GM19463 (cell line): ENCODE results near the gene APOD.

Experiments
- ATAC-seq: cut with Tn5 transposase; IDR thresholded peaks from one replicate; pipeline ENCODE4 v1.9.1; 2021; ENCODE audit warnings: mild to moderate bottlenecking, moderate library complexity; ENCODE audit not compliant: unreplicated experiment

Gene APOD

DNA sequence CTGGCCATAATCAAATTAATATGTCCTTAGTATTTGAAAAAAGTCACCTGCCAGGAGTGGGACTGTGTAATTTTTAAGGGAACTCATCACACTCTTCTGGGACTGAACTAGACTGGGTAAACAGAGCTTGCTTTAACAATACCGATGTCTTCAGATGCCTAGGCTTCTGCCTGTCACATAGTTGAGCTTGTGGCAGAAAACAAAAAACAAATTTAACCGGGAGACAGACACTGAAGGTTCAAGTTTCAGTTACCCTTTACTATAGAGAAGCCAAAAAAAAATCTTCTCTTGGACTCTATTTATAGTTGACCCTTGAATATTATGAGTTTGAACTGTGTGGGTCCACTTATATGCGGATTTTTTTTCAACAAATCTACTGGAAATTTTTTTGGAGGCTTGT is 51.4 kb downstream of the APOD start:
- no peak for ATAC-seq

- ATAC-seq: no peak
Observed at GRCh38 chr3:195531683-195532082, 52.1 kb downstream of the APOD start.

DNA sequence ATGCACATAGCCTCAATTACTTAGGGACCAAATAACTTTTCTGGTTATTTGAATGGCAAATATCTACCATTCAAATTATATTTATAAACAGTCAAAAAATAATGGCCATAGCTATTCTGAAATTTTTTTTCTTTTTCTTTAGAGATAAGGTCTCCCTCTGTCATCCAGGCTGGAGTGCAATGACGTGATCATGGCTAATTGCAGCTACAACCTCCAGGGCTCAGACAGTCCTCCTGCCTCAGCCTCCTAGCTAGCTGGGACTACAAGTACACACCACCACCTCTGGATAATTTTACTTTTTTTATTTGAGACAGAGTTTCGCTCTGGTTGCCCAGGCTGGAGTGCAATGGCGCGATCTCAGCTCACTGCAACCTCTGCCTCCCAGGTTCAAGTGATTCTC is 57.2 kb downstream of the APOD start:
- no peak for ATAC-seq

DNA sequence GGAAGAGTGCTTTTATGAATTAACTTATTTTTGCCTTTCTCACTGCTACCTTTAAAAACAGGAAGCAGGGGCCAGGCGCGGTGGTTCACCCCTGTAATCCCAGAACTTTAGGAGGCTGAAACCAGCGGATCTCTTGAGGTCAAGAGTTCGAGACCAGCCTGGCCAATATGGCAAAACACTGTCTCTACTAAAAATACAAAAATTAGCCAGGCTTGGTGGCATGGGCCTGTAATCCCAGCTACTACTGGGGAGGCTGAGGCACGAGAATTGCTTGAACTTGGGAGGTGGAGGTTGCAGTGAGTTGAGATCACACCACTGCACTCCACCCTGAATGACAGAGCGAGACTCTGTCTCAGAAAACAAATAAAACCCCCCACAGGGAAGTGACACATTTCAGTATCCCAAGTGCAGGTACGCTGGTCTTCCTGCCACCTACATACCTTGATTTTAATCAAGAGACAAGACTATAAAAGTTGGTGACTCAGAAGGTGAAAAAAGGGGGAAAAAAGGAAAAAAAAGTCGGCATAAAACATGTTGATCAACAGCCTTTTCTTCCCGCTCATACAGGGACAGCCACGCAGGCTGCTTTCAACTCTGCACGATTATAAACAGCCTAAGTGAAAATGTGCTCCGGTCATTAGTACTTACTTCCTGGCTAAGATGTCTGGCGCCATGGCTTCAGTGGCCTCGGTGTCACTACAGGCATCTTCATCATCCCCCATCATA is 59.4 kb downstream of the APOD start:
- no peak for ATAC-seq

DNA sequence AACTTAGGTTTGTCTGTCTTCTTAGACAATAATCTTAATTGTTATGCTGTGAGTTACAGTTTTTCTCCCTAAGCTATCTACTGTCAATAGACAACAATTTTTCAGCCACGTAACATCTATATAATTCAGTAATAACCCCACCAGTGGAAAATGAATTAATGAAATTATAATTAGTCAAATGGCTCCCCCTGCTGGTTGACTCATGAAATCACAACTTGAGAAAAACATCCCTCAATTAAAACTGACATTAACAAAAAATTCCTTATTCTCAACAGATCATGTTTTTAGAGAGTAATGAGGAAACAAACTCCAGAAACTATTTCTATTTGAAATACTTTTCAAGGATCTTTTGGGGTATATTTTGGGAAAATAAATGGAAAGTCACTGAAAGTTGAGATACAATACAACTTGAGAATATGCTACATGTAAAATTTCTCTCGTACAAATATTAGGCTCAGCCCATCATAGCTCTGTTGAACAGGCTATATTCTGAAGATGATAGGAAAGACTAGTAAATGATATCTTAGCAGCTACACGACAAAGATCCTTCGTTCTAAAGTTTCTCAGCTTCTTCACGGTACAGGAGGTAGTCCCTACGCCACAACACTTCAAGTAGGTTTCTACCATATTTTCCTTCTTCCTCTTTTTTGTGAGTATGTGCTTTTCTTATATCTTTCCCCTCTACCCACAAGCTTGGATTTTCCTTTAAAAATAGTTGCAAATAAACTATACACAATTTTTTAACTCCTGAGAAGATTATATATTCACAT is 61.3 kb downstream of the APOD start:
- ATAC-seq: no peak
